Measurements from ENCODE around the gene OR51B4. TPM values are rescaled to one million over a fixed set of nuclear protein-coding genes. Genes with fewer than 3 reads are reported as not detected.

Gene OR51B4
- total and polyA plus RNA-seq, 2 of the 13 experiments (the other 11 are each of a cell fraction or from before 2014, with no cell fraction given) = 0.11 to 0.33 TPM

- H3K4me2 ChIP-seq (ENCODE audit: low read depth, low read length) = no peak overlapping the region
- H4K20me1 ChIP-seq (ENCODE audit: insufficient read depth, low read length) = no peaks in the 10 kb centered on the region
- ChIA-PET CTCF (ENCODE audit: low intra/inter-chr PET ratio, low total read pairs) (no interaction called here), POLR2A (no interaction called here)
- H3K4me1 ChIP-seq (ENCODE audit: insufficient read depth, low read length) = no peaks in the 10 kb centered on the region
- no peak for DNase-seq (ENCODE audit: low spot score)
- no peak overlapping the region for H2AFZ ChIP-seq (ENCODE audit: low read length)
- no peak overlapping the region for H3K4me3 ChIP-seq (replicated peaks in 1 of 3; ENCODE audit: insufficient read depth in 1 of 3, low read depth in 2 of 3, low read length in 3 of 3)
- BruUV-seq (replicated peaks) = no TSS peak
- H3K9ac ChIP-seq (ENCODE audit: insufficient read depth, low read depth, low read length) = no peak overlapping the region
- intact Hi-C loops (cut with micrococcal nuclease; ENCODE audit: unreplicated experiment) (no loop called here), in situ Hi-C loops (cut with HindIII; ENCODE audit: extremely low pct_ligation_motif_present, low pct_unique_long_range_greater_than_20kb) (no loop called here)
- no peak overlapping the region for H3K27ac ChIP-seq (ENCODE audit: extremely low read length, insufficient read depth, low read length)
- FAIRE-seq = no peak
- 26% methylated on average over 1 of the region's 1 CpG for WGBS (ENCODE audit: low lambda C conversion rate)
- H3K9me3 ChIP-seq (ENCODE audit: low read length) = no peaks in the 10 kb centered on the region
- H3K36me3 ChIP-seq (replicated peaks in 1 of 2; ENCODE audit: control insufficient read depth in 1 of 2, insufficient read depth in 2 of 2, low read length in 2 of 2) = no peaks in the 10 kb centered on the region
- no peaks in the 10 kb centered on the region for H3K79me2 ChIP-seq (ENCODE audit: insufficient read depth, low read length)
- no peak for ATAC-seq
- no peak for TF ChIP-seq ZMYM2 (CRISPR knock-in tag; IDR thresholded peaks at IDR 0.05)
- TF ChIP-seq POLR2G (IDR thresholded peaks at IDR 0.05; ENCODE audit: low read depth, low read length) = no peak
- TF ChIP-seq SALL1 (CRISPR knock-in tag; IDR thresholded peaks at IDR 0.05) = no peak
- TF ChIP-seq, protein P1, sequence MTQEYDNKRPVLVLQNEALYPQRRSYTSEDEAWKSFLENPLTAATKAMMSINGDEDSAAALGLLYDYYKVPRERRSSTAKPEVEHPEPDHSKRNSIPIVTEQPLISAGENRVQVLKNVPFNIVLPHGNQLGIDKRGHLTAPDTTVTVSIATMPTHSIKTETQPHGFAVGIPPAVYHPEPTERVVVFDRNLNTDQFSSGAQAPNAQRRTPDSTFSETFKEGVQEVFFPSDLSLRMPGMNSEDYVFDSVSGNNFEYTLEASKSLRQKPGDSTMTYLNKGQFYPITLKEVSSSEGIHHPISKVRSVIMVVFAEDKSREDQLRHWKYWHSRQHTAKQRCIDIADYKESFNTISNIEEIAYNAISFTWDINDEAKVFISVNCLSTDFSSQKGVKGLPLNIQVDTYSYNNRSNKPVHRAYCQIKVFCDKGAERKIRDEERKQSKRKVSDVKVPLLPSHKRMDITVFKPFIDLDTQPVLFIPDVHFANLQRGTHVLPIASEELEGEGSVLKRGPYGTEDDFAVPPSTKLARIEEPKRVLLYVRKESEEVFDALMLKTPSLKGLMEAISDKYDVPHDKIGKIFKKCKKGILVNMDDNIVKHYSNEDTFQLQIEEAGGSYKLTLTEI (CRISPR knock-in tag; conservative IDR thresholded peaks at IDR 0.05) = no peak
- TF ChIP-seq, protein P2, sequence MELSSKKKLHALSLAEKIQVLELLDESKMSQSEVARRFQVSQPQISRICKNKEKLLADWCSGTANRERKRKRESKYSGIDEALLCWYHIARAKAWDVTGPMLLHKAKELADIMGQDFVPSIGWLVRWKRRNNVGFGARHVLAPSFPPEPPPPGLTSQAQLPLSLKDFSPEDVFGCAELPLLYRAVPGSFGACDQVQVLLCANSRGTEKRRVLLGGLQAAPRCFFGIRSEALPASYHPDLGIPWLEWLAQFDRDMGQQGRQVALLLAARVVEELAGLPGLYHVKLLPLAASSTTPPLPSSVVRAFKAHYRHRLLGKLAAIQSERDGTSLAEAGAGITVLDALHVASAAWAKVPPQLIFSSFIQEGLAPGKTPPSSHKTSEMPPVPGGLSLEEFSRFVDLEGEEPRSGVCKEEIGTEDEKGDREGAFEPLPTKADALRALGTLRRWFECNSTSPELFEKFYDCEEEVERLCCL (CRISPR knock-in tag; IDR thresholded peaks at IDR 0.05; ENCODE audit: borderline replicate concordance) = no peak
- TF ChIP-seq SAP130 (CRISPR knock-in tag; IDR thresholded peaks at IDR 0.05; ENCODE audit: low read depth) = no peak
- TF ChIP-seq ZZZ3 (CRISPR knock-in tag; IDR thresholded peaks at IDR 0.05; ENCODE audit: borderline replicate concordance) = no peak
- peaks cover 0 to 4% of the 10 kb centered on the region in 2 experiments; a peak in 1 of 5 replicates for H3K27me3 ChIP-seq (ENCODE audit: control insufficient read depth in 1 of 2, insufficient read depth in 2 of 2, low read length in 2 of 2)
These were observed 2.3 kb upstream of the OR51B4 start for GRCh38 chr11:5304046-5304445.

Measured in HepG2 (cell line).